ENCODE data around the gene MAPK7. TPM values are rescaled to one million over a fixed set of nuclear protein-coding genes. Genes with fewer than 3 reads are reported as not detected.

The MAPK7 gene
- total and polyA plus RNA-seq, 9 of the 15 experiments (the other 6 are each of a cell fraction or from before 2014, with no cell fraction given) = 0.46 to 7.5 (median 2.5) TPM

DNA sequence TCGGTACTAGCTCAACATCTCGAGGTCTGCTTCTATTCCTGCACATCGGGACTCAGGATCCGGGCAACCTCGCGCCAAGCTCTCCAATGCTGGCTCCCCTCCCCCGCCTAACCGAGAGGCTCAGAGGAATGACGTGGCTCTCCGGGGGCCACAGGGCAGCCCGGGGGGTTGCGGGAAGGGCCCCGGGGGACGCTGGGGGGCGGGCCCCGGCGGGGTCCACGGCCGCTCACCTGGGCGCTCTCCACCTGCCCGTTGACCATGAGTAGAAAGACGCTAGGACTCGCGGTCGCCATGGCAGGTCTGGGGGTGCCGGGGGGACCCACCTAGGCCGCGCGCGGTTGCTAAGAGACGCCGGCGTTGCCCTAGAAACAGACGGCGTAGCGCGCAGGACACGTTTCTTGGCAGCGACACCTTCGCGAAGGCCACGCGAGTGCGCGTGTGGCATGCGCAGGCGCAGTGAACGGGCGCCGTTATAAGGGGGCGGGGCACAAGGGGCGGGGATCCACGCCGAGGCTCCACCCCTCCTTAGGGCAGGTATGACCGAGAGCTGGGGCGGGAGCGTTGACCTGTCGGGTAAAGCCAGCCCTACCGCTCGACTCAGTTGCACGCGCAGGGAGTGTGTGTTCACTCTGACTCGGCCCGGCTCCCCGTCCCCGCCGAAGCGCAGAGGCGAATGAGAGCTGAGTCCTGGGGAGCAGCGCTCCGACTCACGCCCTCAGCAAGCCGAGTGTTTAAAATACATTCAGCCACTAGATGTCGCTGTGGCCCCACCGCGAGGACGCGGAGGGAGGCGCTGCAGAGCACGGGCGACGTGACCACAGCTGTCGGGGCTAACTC lies 15.8 kb upstream of the MAPK7 start, which contains the start of gene B9D1 (continued):
- TF ChIP-seq, protein P1, sequence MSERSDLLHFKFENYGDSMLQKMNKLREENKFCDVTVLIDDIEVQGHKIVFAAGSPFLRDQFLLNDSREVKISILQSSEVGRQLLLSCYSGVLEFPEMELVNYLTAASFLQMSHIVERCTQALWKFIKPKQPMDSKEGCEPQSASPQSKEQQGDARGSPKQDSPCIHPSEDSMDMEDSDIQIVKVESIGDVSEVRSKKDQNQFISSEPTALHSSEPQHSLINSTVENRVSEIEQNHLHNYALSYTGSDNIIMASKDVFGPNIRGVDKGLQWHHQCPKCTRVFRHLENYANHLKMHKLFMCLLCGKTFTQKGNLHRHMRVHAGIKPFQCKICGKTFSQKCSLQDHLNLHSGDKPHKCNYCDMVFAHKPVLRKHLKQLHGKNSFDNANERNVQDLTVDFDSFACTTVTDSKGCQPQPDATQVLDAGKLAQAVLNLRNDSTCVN (CRISPR knock-in tag; IDR thresholded peaks at IDR 0.05) = no peak
- TF ChIP-seq DDX20 (tag; IDR thresholded peaks at IDR 0.05; ENCODE audit: low read depth) (no peak), NR2C2 (CRISPR knock-in tag; IDR thresholded peaks at IDR 0.05) (no peak), NR2C2 (tag; IDR thresholded peaks at IDR 0.05) (peak; percentile 51; the same call in 1 of the 2 replicates), NFE2 (IDR thresholded peaks at IDR 0.05; ENCODE audit: low read depth) (no peak), XRCC4 (IDR thresholded peaks at IDR 0.05; ENCODE audit: extremely low read depth, insufficient read depth, insufficient read length) (no peak), MCM7 (IDR thresholded peaks at IDR 0.05) (no peak), HMG20B (CRISPR knock-in tag; IDR thresholded peaks at IDR 0.05) (no peak), SMARCE1 (IDR thresholded peaks at IDR 0.05) (no peak), ETS2 (tag; IDR thresholded peaks at IDR 0.05; ENCODE audit: borderline replicate concordance, poor library complexity, severe bottlenecking) (no peak), ZNF551 (CRISPR knock-in tag; IDR thresholded peaks at IDR 0.05) (no peak), BMI1 (IDR thresholded peaks at IDR 0.05; ENCODE audit: low read length) (peak; percentile 84), POLR2AphosphoS2 (IDR thresholded peaks at IDR 0.05; ENCODE audit: low read length) (no peak), MED1 (CRISPR knock-in tag; IDR thresholded peaks at IDR 0.05; ENCODE audit: borderline replicate concordance) (no peak), WHSC1 (IDR thresholded peaks at IDR 0.05; ENCODE audit: low read length) (no peak), BCOR (IDR thresholded peaks at IDR 0.05) (no peak), RBM39 (optimal IDR thresholded peaks at IDR 0.05; ENCODE audit: low read depth, low read length) (no peak), ZNF165 (CRISPR knock-in tag; IDR thresholded peaks at IDR 0.05; ENCODE audit: borderline replicate concordance) (no peak), ZNF445 (CRISPR knock-in tag; IDR thresholded peaks at IDR 0.05; ENCODE audit: low read depth) (no peak), ZNF146 (CRISPR knock-in tag; IDR thresholded peaks at IDR 0.05; ENCODE audit: unreplicated experiment) (no peak), BRF1 (IDR thresholded peaks at IDR 0.05; ENCODE audit: borderline replicate concordance, extremely low read depth, insufficient read length) (no peak)
- TF ChIP-seq, protein P2, sequence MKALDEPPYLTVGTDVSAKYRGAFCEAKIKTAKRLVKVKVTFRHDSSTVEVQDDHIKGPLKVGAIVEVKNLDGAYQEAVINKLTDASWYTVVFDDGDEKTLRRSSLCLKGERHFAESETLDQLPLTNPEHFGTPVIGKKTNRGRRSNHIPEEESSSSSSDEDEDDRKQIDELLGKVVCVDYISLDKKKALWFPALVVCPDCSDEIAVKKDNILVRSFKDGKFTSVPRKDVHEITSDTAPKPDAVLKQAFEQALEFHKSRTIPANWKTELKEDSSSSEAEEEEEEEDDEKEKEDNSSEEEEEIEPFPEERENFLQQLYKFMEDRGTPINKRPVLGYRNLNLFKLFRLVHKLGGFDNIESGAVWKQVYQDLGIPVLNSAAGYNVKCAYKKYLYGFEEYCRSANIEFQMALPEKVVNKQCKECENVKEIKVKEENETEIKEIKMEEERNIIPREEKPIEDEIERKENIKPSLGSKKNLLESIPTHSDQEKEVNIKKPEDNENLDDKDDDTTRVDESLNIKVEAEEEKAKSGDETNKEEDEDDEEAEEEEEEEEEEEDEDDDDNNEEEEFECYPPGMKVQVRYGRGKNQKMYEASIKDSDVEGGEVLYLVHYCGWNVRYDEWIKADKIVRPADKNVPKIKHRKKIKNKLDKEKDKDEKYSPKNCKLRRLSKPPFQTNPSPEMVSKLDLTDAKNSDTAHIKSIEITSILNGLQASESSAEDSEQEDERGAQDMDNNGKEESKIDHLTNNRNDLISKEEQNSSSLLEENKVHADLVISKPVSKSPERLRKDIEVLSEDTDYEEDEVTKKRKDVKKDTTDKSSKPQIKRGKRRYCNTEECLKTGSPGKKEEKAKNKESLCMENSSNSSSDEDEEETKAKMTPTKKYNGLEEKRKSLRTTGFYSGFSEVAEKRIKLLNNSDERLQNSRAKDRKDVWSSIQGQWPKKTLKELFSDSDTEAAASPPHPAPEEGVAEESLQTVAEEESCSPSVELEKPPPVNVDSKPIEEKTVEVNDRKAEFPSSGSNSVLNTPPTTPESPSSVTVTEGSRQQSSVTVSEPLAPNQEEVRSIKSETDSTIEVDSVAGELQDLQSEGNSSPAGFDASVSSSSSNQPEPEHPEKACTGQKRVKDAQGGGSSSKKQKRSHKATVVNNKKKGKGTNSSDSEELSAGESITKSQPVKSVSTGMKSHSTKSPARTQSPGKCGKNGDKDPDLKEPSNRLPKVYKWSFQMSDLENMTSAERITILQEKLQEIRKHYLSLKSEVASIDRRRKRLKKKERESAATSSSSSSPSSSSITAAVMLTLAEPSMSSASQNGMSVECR (CRISPR knock-in tag; IDR thresholded peaks at IDR 0.05) = peak; percentile 71
- TF ChIP-seq, protein P3, sequence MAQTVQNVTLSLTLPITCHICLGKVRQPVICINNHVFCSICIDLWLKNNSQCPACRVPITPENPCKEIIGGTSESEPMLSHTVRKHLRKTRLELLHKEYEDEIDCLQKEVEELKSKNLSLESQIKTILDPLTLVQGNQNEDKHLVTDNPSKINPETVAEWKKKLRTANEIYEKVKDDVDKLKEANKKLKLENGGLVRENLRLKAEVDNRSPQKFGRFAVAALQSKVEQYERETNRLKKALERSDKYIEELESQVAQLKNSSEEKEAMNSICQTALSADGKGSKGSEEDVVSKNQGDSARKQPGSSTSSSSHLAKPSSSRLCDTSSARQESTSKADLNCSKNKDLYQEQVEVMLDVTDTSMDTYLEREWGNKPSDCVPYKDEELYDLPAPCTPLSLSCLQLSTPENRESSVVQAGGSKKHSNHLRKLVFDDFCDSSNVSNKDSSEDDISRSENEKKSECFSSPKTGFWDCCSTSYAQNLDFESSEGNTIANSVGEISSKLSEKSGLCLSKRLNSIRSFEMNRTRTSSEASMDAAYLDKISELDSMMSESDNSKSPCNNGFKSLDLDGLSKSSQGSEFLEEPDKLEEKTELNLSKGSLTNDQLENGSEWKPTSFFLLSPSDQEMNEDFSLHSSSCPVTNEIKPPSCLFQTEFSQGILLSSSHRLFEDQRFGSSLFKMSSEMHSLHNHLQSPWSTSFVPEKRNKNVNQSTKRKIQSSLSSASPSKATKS (CRISPR knock-in tag; IDR thresholded peaks at IDR 0.05) = no peak

Measured in K562 (cell line).